Activated T-helper 17 cell treated with anti-CD3 and anti-CD28 coated beads, Interleukin-2, amount 50 U/mL, for 72 hours (primary cell): ENCODE measurements around the gene FABP3. TPM values are rescaled to one million over a fixed set of nuclear protein-coding genes. Genes with fewer than 3 reads are reported as not detected.
A peak's percentile ranks its signal among the peaks of the same experiment; 100 is the strongest.

Experiments used
- ATAC-seq: fragments of 150-1000 bp; cut with Tn5 transposase; replicated peaks from 2 replicates; pipeline ENCODE4 v1.10.0; 2021; ENCODE audit warnings: mild to moderate bottlenecking, moderate library complexity
- H3K27ac Mint-ChIP-seq: one replicate; pipeline ENCODE4 v1.8.0; 2022; ENCODE audit warnings: mixed read lengths
- H3K27me3 Mint-ChIP-seq: one replicate; pipeline ENCODE4 v1.8.0; 2022; ENCODE audit warnings: mixed read lengths
- H3K36me3 Mint-ChIP-seq: one replicate; pipeline ENCODE4 v1.8.0; 2022; ENCODE audit warnings: low read depth, mild to moderate bottlenecking, mixed read lengths
- H3K4me1 Mint-ChIP-seq: one replicate; pipeline ENCODE4 v1.8.0; 2022; ENCODE audit warnings: mixed read lengths
- H3K4me3 Mint-ChIP-seq: one replicate; pipeline ENCODE4 v1.8.0; 2022; ENCODE audit warnings: mild to moderate bottlenecking, mixed read lengths
- H3K9me3 Mint-ChIP-seq: one replicate; pipeline ENCODE4 v1.8.0; 2022; ENCODE audit warnings: mixed read lengths
- total RNA-seq, 2 donors: library from RNA; stranded (reverse); gene quantifications; one replicate each; pipeline ENCODE4 v1.2.3, GENCODE V29; 2022

Gene FABP3
- total RNA-seq, 2 donors from 2014 or later, result not detected

GRCh38 chr1:31370565-31370964, 2.3 kb downstream of the FABP3 start:
- ATAC-seq, result no peak
- Mint-ChIP-seq H3K4me3 (no peak overlapping the region), H3K9me3 (no peaks in the 10 kb centered on the region), H3K4me1 (peaks cover 10% of the 10 kb centered on the region), H3K27me3 (peaks cover 8% of the 10 kb centered on the region), H3K27ac (no peak overlapping the region), H3K36me3 (peaks cover 4% of the 10 kb centered on the region)

- no peak overlapping the region for H3K4me3 Mint-ChIP-seq
- H3K36me3 Mint-ChIP-seq, result peaks cover 9% of the 10 kb centered on the region
- no peak overlapping the region for H3K27ac Mint-ChIP-seq
- no peak for ATAC-seq
- peaks cover 10% of the 10 kb centered on the region for H3K4me1 Mint-ChIP-seq
- H3K9me3 Mint-ChIP-seq, result no peaks in the 10 kb centered on the region
- peaks cover 8% of the 10 kb centered on the region for H3K27me3 Mint-ChIP-seq
These were observed 2.9 kb downstream of the FABP3 start for GRCh38 chr1:31370021-31370420.

GRCh38 chr1:31368611-31369107, 4.2 kb downstream of the FABP3 start:
- no peaks in the 10 kb centered on the region for H3K9me3 Mint-ChIP-seq

GRCh38 chr1:31366796-31367195, 6.1 kb downstream of the FABP3 start:
- no peak overlapping the region for H3K27ac Mint-ChIP-seq
- H3K36me3 Mint-ChIP-seq, result peaks cover 36% of the 10 kb centered on the region
- no peak for ATAC-seq
- H3K4me3 Mint-ChIP-seq, result no peak overlapping the region
- H3K4me1 Mint-ChIP-seq, result no peaks in the 10 kb centered on the region
- no peaks in the 10 kb centered on the region for H3K27me3 Mint-ChIP-seq
- no peaks in the 10 kb centered on the region for H3K9me3 Mint-ChIP-seq

More at GRCh38 chr1:31368611-31369107, 4.2 kb downstream of the FABP3 start:
- H3K36me3 Mint-ChIP-seq, result peaks cover 23% of the 10 kb centered on the region
- no peak for ATAC-seq
- no peak overlapping the region for H3K27ac Mint-ChIP-seq
- no peak overlapping the region for H3K4me3 Mint-ChIP-seq
- peaks cover 8% of the 10 kb centered on the region for H3K27me3 Mint-ChIP-seq
- H3K4me1 Mint-ChIP-seq, result peaks cover 10% of the 10 kb centered on the region

GRCh38 chr1:31364561-31365250, 8.2 kb downstream of the FABP3 start:
- H3K36me3 Mint-ChIP-seq, result peaks cover 57% of the 10 kb centered on the region
- no peaks in the 10 kb centered on the region for H3K9me3 Mint-ChIP-seq
- H3K27me3 Mint-ChIP-seq, result no peaks in the 10 kb centered on the region
- no peaks in the 10 kb centered on the region for H3K4me1 Mint-ChIP-seq
- no peak overlapping the region for H3K27ac Mint-ChIP-seq
- H3K4me3 Mint-ChIP-seq, result no peak overlapping the region
- ATAC-seq, result no peak

- H3K27me3 Mint-ChIP-seq, result no peaks in the 10 kb centered on the region
- H3K4me1 Mint-ChIP-seq, result no peaks in the 10 kb centered on the region
- H3K4me3 Mint-ChIP-seq, result no peak overlapping the region
- no peak overlapping the region for H3K27ac Mint-ChIP-seq
- H3K9me3 Mint-ChIP-seq, result no peaks in the 10 kb centered on the region
- ATAC-seq, result no peak
- H3K36me3 Mint-ChIP-seq, result peaks cover 83% of the 10 kb centered on the region
These were observed 10.8 kb downstream of the FABP3 start for GRCh38 chr1:31362032-31362431.

- H3K4me1 Mint-ChIP-seq, result no peaks in the 10 kb centered on the region
- no peaks in the 10 kb centered on the region for H3K27me3 Mint-ChIP-seq
- H3K9me3 Mint-ChIP-seq, result no peaks in the 10 kb centered on the region
- no peak for ATAC-seq
- H3K36me3 Mint-ChIP-seq, result peaks cover 87% of the 10 kb centered on the region
- no peak overlapping the region for H3K27ac Mint-ChIP-seq
- H3K4me3 Mint-ChIP-seq, result no peak overlapping the region
These were observed 11.3 kb downstream of the FABP3 start for GRCh38 chr1:31361607-31362006.

GRCh38 chr1:31356427-31356826, 16.4 kb downstream of the FABP3 start:
- H3K36me3 Mint-ChIP-seq, result peaks cover 94% of the 10 kb centered on the region

GRCh38 chr1:31354283-31354682, 18.6 kb downstream of the FABP3 start:
- no peaks in the 10 kb centered on the region for H3K4me1 Mint-ChIP-seq

More at GRCh38 chr1:31356427-31356826, 16.4 kb downstream of the FABP3 start:
- H3K27ac Mint-ChIP-seq, result no peak overlapping the region
- no peaks in the 10 kb centered on the region for H3K4me1 Mint-ChIP-seq
- H3K9me3 Mint-ChIP-seq, result no peaks in the 10 kb centered on the region
- no peaks in the 10 kb centered on the region for H3K27me3 Mint-ChIP-seq
- no peak overlapping the region for H3K4me3 Mint-ChIP-seq
- no peak for ATAC-seq

GRCh38 chr1:31348449-31348848, 24.4 kb downstream of the FABP3 start:
- no peaks in the 10 kb centered on the region for H3K4me1 Mint-ChIP-seq
- no peak overlapping the region for H3K4me3 Mint-ChIP-seq
- H3K9me3 Mint-ChIP-seq, result no peaks in the 10 kb centered on the region
- H3K27ac Mint-ChIP-seq, result no peak overlapping the region
- H3K36me3 Mint-ChIP-seq, result peaks cover 74% of the 10 kb centered on the region
- no peak for ATAC-seq
- no peaks in the 10 kb centered on the region for H3K27me3 Mint-ChIP-seq

More at GRCh38 chr1:31354283-31354682, 18.6 kb downstream of the FABP3 start:
- Mint-ChIP-seq H3K27ac (no peak overlapping the region), H3K4me3 (no peak overlapping the region), H3K27me3 (no peaks in the 10 kb centered on the region), H3K36me3 (peaks cover 94% of the 10 kb centered on the region), H3K9me3 (no peaks in the 10 kb centered on the region)
- ATAC-seq, result no peak

GRCh38 chr1:31346785-31347184, 26.1 kb downstream of the FABP3 start:
- Mint-ChIP-seq H3K27ac (no peak overlapping the region), H3K9me3 (no peaks in the 10 kb centered on the region), H3K4me1 (no peaks in the 10 kb centered on the region), H3K27me3 (no peaks in the 10 kb centered on the region), H3K4me3 (no peak overlapping the region), H3K36me3 (peaks cover 63% of the 10 kb centered on the region)
- ATAC-seq, result no peak

GRCh38 chr1:31345635-31346034, 27.2 kb downstream of the FABP3 start:
- Mint-ChIP-seq H3K4me3 (no peak overlapping the region), H3K27me3 (no peaks in the 10 kb centered on the region), H3K4me1 (no peaks in the 10 kb centered on the region), H3K36me3 (peaks cover 60% of the 10 kb centered on the region), H3K27ac (no peak overlapping the region), H3K9me3 (no peaks in the 10 kb centered on the region)
- no peak for ATAC-seq

GRCh38 chr1:31344503-31344902, 28.4 kb downstream of the FABP3 start:
- Mint-ChIP-seq H3K4me1 (no peaks in the 10 kb centered on the region), H3K4me3 (no peak overlapping the region), H3K27me3 (no peaks in the 10 kb centered on the region), H3K36me3 (peaks cover 57% of the 10 kb centered on the region), H3K9me3 (no peaks in the 10 kb centered on the region), H3K27ac (no peak overlapping the region)
- peak; percentile 49 for ATAC-seq

GRCh38 chr1:31336687-31337467, 36.0 kb downstream of the FABP3 start:
- Mint-ChIP-seq H3K4me3 (no peak overlapping the region), H3K27ac (no peak overlapping the region), H3K36me3 (peaks cover 45% of the 10 kb centered on the region), H3K9me3 (no peaks in the 10 kb centered on the region), H3K4me1 (no peaks in the 10 kb centered on the region), H3K27me3 (no peaks in the 10 kb centered on the region)
- ATAC-seq, result no peak

GRCh38 chr1:31335007-31335406, 37.9 kb downstream of the FABP3 start:
- no peak for ATAC-seq
- Mint-ChIP-seq H3K27me3 (no peaks in the 10 kb centered on the region), H3K36me3 (peaks cover 42% of the 10 kb centered on the region), H3K4me3 (no peak overlapping the region), H3K4me1 (no peaks in the 10 kb centered on the region), H3K27ac (no peak overlapping the region), H3K9me3 (no peaks in the 10 kb centered on the region)
